OCI-LY7 (cell line): Measurements from ENCODE around the gene TSPAN13. TPM values are rescaled to one million over a fixed set of nuclear protein-coding genes. Genes with fewer than 3 reads are reported as not detected.

Experiments used
- BruUV-seq: library from RNA; stranded (reverse); fragments of 400-500 nt; replicated peaks from 2 replicates; lab custom pipeline; 2021; lab: Mats Ljungman, UMichigan
- CTCF ChIA-PET: fragments of 300-600 bp; sonication (Branson Sonifier 250); formaldehyde crosslinking; loops from one replicate; lab custom pipeline; 2022; ENCODE audit warnings: antibody characterized with exemption; ENCODE audit not compliant: unreplicated experiment; lab: Charles Lee
- POLR2A ChIA-PET: fragments of 300-600 bp; sonication (Branson Sonifier 250); formaldehyde crosslinking; loops from one replicate; lab custom pipeline; 2022; ENCODE audit warnings: antibody characterized with exemption; lab: Charles Lee
- DNase-seq: peaks from one replicate; pipeline ENCODE4 v3.0.0-alpha.2; 2015; ENCODE audit warnings: low spot score
- H2AFZ ChIP-seq: fragments of 200-600 bp; sonication (generic), shearing (Covaris generic); 2 replicates; pipeline ENCODE4 v1.6.1; 2014; ENCODE audit warnings: mild to moderate bottlenecking, antibody characterized with exemption, low read length, moderate library complexity
- H3K27ac ChIP-seq: fragments of 200-600 bp; sonication (generic); 2 replicates; pipeline ENCODE4 v1.5.1; 2014; ENCODE audit warnings: mixed run types, low read depth, mild to moderate bottlenecking, moderate library complexity, low read length, inconsistent platforms; ENCODE audit not compliant: poor library complexity, severe bottlenecking
- H3K36me3 ChIP-seq: fragments of 200-600 bp; sonication (generic); 2 replicates; pipeline ENCODE4 v1.6.1; 2014; ENCODE audit warnings: mild to moderate bottlenecking, antibody characterized with exemption, low read length, moderate library complexity, mixed read lengths; ENCODE audit not compliant: insufficient read depth
- H3K4me1 ChIP-seq: fragments of 200-600 bp; sonication (generic); 2 replicates; pipeline ENCODE4 v1.5.1; 2014; ENCODE audit warnings: mild to moderate bottlenecking, low read length; ENCODE audit not compliant: insufficient read depth, poor library complexity, severe bottlenecking
- H3K4me2 ChIP-seq: fragments of 200-600 bp; sonication (generic); 2 replicates; pipeline ENCODE4 v1.6.1; 2014; ENCODE audit warnings: mild to moderate bottlenecking, low read length
- H3K4me3 ChIP-seq: fragments of 200-600 bp; sonication (generic); 2 replicates; pipeline ENCODE4 v1.5.1; 2014; ENCODE audit warnings: mild to moderate bottlenecking, low read depth, low read length; ENCODE audit not compliant: poor library complexity, severe bottlenecking
- H3K79me2 ChIP-seq: fragments of 200-600 bp; sonication (generic); 2 replicates; pipeline ENCODE4 v1.6.1; 2016; ENCODE audit warnings: low read depth, mild to moderate bottlenecking, low read length, moderate library complexity, mixed read lengths; ENCODE audit not compliant: insufficient read depth
- H3K9me2 ChIP-seq: fragments of 200-600 bp; sonication (generic); 2 replicates; pipeline ENCODE4 v1.6.1; 2016; ENCODE audit warnings: mild to moderate bottlenecking, low read length, mixed read lengths; ENCODE audit not compliant: insufficient read depth
- H3K9me3 ChIP-seq: fragments of 200-600 bp; sonication (generic); 2 replicates; pipeline ENCODE4 v1.6.1; 2014; ENCODE audit warnings: mild to moderate bottlenecking, mixed run types, low read length, mixed read lengths
- H4K20me1 ChIP-seq: fragments of 200-600 bp; sonication (generic); 2 replicates; pipeline ENCODE4 v1.6.1; 2014; ENCODE audit warnings: mild to moderate bottlenecking, antibody characterized with exemption, low read length, moderate library complexity, mixed read lengths; ENCODE audit not compliant: insufficient read depth
- EZH2phosphoT487 ChIP-seq: fragments of 200-600 bp; sonication (generic); IDR thresholded peaks from 2 replicates; pipeline ENCODE4 v1.6.1; 2018; ENCODE audit warnings: low read depth, borderline replicate concordance, mild to moderate bottlenecking, mixed run types, antibody characterized with exemption, low read length, moderate library complexity, mixed read lengths
- intact Hi-C: fragments of 100-400 bp; cut with micrococcal nuclease; formaldehyde crosslinking; loops from one replicate; pipeline ENCODE4 v1.10.0; 2022; ENCODE audit not compliant: unreplicated experiment
- total RNA-seq, 2 experiments: library from RNA; depleted of rRNA in 1 of 2; stranded (reverse); fragments of >200 nt in 1 of 2; shearing (Covaris generic) in 1 of 2; gene quantifications; 2 replicates each; pipeline ENCODE4 v1.2.3, GENCODE V29; 2014 to 2022
- TF ChIP-seq, protein P1 (sequence below): fragments of 200-600 bp; sonication (generic); conservative IDR thresholded peaks from 2 replicates; pipeline ENCODE4 v1.5.1; 2014; ENCODE audit warnings: mild to moderate bottlenecking, antibody characterized with exemption, low read length, moderate library complexity, mixed read lengths

Gene TSPAN13
- total RNA-seq, 2 experiments from 2014 or later, result 5.0 to 12.2 TPM

DNA sequence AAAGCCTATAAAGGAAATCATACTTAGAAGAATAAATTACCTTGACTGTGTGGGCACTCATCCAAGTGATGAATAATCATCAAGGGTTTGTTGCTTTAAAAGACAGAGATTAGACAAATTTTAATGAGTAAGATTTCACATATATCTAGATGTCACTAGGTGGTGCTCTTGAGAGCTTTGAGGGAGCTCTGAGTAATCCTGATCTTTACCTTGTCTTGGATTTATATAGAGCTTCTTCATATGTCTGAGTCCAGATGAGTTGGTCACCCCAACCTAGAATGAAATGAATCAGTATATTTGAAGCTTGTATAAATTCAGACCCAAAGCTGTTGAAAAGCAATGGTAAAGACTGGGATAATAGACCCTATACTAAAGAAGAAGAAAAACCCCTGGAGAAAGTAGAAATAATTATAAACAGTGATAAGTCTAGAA is 47.6 kb downstream of the TSPAN13 start:
- DNase-seq, result peak; percentile 43

DNA sequence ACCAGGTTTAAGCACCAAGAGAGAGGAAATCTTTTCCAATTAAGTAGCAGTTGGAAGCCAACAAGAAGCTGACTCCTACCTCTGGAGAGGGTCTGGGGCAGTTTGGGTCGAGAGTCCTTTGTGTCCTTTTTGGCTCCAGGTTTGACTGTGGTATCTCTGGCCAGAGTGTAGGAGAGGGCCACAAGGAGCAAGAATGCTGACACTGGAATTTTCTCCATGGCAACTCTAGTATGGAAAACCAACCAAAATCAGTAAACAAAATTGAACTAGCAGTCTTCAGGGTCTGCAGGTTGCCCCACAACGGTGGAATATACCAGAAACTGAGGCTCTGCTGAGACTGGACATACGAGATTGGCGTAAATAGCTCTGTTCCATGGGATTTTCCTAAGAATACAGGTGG is 48.0 kb downstream of the TSPAN13 start:
- H3K79me2 ChIP-seq, result no peaks in the 10 kb centered on the region
- no peaks in the 10 kb centered on the region for H4K20me1 ChIP-seq
- H3K4me3 ChIP-seq, result no peak overlapping the region
- intact Hi-C loops, result loop anchor here (5.0 kb wide), 1 partner anchor 116 kb away; no protein-coding TSS in a partner anchor
- DNase-seq, result no peak
- H3K36me3 ChIP-seq, result no peaks in the 10 kb centered on the region
- H3K4me1 ChIP-seq, result no peaks in the 10 kb centered on the region
- no peak overlapping the region for H2AFZ ChIP-seq
- ChIA-PET POLR2A (interaction anchor here (1.2 kb wide), 1 partner anchor 30 kb away, joined by 4 read pairs; no protein-coding TSS in a partner anchor), CTCF (no interaction called here)
- no peak overlapping the region for H3K4me2 ChIP-seq
- no TSS peak for BruUV-seq
- TF ChIP-seq EZH2phosphoT487, result no peak
- TF ChIP-seq, protein P1, sequence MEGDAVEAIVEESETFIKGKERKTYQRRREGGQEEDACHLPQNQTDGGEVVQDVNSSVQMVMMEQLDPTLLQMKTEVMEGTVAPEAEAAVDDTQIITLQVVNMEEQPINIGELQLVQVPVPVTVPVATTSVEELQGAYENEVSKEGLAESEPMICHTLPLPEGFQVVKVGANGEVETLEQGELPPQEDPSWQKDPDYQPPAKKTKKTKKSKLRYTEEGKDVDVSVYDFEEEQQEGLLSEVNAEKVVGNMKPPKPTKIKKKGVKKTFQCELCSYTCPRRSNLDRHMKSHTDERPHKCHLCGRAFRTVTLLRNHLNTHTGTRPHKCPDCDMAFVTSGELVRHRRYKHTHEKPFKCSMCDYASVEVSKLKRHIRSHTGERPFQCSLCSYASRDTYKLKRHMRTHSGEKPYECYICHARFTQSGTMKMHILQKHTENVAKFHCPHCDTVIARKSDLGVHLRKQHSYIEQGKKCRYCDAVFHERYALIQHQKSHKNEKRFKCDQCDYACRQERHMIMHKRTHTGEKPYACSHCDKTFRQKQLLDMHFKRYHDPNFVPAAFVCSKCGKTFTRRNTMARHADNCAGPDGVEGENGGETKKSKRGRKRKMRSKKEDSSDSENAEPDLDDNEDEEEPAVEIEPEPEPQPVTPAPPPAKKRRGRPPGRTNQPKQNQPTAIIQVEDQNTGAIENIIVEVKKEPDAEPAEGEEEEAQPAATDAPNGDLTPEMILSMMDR, result no peak
- no peak overlapping the region for H3K27ac ChIP-seq
- H3K9me2 ChIP-seq, result no peaks in the 10 kb centered on the region
- no peaks in the 10 kb centered on the region for H3K9me3 ChIP-seq

More for the DNA sequence above, 47.6 kb downstream of the TSPAN13 start:
- intact Hi-C loops, result loop anchor here (5.0 kb wide), 1 partner anchor 116 kb away; no protein-coding TSS in a partner anchor
- Histone ChIP-seq H3K4me2 (no peak overlapping the region), H3K9me3 (no peaks in the 10 kb centered on the region), H3K79me2 (no peaks in the 10 kb centered on the region), H3K4me1 (no peaks in the 10 kb centered on the region), H3K9me2 (no peaks in the 10 kb centered on the region), H3K4me3 (no peak overlapping the region), H2AFZ (no peak overlapping the region), H3K36me3 (no peaks in the 10 kb centered on the region), H3K27ac (no peak overlapping the region), H4K20me1 (no peaks in the 10 kb centered on the region)
- CTCF ChIA-PET, result no interaction called here
- no TSS peak for BruUV-seq
- TF ChIP-seq, protein P1, result peak; percentile 81
- no peak for TF ChIP-seq EZH2phosphoT487
- POLR2A ChIA-PET, result interaction anchor here (1.2 kb wide), 1 partner anchor 30 kb away, joined by 4 read pairs; no protein-coding TSS in a partner anchor

DNA sequence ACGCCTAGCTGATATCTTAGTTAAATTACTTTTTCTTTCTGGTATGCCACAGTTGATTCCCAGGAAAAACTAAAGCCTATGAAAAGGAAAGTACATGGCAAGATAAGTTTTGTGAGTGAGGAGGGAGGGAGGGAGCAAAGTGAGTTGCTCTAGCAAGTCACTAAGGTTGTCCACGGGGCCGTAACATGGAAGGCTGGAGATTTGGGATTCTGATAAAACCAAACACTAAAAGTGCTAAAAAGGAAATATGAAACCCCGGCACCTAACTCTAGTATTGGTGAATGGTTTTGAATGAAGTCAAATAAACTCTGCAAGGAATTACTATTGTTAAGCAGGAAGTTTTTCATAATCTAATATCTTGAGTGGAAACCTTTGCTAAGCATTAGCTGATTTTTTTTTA is 49.6 kb downstream of the TSPAN13 start:
- Histone ChIP-seq H3K9me3 (no peaks in the 10 kb centered on the region), H3K79me2 (no peaks in the 10 kb centered on the region), H3K36me3 (no peaks in the 10 kb centered on the region), H2AFZ (no peak overlapping the region), H4K20me1 (no peaks in the 10 kb centered on the region), H3K4me3 (no peak overlapping the region), H3K4me2 (no peak overlapping the region), H3K9me2 (no peaks in the 10 kb centered on the region), H3K27ac (no peak overlapping the region), H3K4me1 (no peaks in the 10 kb centered on the region)
- no peak for DNase-seq
- TF ChIP-seq, protein P1, result no peak
- no peak for TF ChIP-seq EZH2phosphoT487
- ChIA-PET CTCF (no interaction called here), POLR2A (interaction anchor here (1.2 kb wide), 1 partner anchor 13 kb away, joined by 3 read pairs; no protein-coding TSS in a partner anchor)
- no TSS peak for BruUV-seq
- intact Hi-C loops, result loop anchor here (5.0 kb wide), 1 partner anchor 114 kb away; no protein-coding TSS in a partner anchor
